Upper lobe of left lung (tissue), 4 donors: ENCODE data around the gene FECH.

Source experiments
- EP300 ChIP-seq, 4 donors: sonication (generic); formaldehyde crosslinking; IDR thresholded peaks; one replicate each; pipeline ENCODE4 v1.5.1; 2017; ENCODE audit warnings: antibody characterized with exemption in 4 of 4, control low read depth in 2 of 4
- TF ChIP-seq, protein P1 (sequence below), 6 experiments: fragments of 450-650 bp in 4 of 6; fragments of 200-600 bp in 2 of 6; sonication (generic) in 2 of 6; IDR thresholded peaks; one replicate each; pipeline ENCODE4 v1.5.1; 2016 to 2019; ENCODE audit warnings: antibody characterized with exemption in 6 of 6

DNA sequence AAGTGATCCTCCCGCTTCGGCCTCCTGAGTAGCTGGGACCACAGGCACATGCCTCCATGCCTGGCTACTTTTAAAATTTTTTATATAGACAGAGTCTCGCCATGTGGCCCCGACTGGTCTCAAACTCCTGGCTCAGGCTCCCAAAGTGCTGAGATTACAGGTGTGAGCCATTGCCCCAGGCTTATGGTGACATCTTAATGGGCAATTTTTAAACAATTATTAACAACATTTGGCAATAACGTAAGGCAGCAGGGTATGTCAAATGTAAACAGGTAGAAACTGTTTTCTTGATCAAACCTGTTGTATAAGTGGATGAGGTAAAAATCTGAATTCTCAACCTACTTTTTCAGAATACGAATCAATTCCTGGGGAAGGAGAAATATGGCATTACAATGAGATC is 11.0 kb downstream of the FECH start:
- no peak for TF ChIP-seq EP300 (IDR thresholded peaks at IDR 0.05)
- TF ChIP-seq, protein P1, sequence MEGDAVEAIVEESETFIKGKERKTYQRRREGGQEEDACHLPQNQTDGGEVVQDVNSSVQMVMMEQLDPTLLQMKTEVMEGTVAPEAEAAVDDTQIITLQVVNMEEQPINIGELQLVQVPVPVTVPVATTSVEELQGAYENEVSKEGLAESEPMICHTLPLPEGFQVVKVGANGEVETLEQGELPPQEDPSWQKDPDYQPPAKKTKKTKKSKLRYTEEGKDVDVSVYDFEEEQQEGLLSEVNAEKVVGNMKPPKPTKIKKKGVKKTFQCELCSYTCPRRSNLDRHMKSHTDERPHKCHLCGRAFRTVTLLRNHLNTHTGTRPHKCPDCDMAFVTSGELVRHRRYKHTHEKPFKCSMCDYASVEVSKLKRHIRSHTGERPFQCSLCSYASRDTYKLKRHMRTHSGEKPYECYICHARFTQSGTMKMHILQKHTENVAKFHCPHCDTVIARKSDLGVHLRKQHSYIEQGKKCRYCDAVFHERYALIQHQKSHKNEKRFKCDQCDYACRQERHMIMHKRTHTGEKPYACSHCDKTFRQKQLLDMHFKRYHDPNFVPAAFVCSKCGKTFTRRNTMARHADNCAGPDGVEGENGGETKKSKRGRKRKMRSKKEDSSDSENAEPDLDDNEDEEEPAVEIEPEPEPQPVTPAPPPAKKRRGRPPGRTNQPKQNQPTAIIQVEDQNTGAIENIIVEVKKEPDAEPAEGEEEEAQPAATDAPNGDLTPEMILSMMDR (IDR thresholded peaks at IDR 0.05), result no peak
